Urinary bladder (tissue), 4 donors: ENCODE measurements around the gene UBE2E2. TPM values are rescaled to one million over a fixed set of nuclear protein-coding genes. Genes with fewer than 3 reads are reported as not detected.

Source experiments
- DNase-seq: peaks from one replicate; pipeline ENCODE4 v3.0.0-alpha.2; 2015; ENCODE audit errors: extremely low spot score
- H3K27ac ChIP-seq: one replicate; pipeline ENCODE4 v1.5.1; 2013; ENCODE audit warnings: low read depth, mild to moderate bottlenecking, moderate library complexity
- H3K36me3 ChIP-seq: one replicate; pipeline ENCODE4 v1.6.1; 2013; ENCODE audit warnings: mild to moderate bottlenecking, moderate library complexity; ENCODE audit not compliant: insufficient read depth
- H3K4me1 ChIP-seq: one replicate; pipeline ENCODE4 v1.6.1; 2013; ENCODE audit warnings: mild to moderate bottlenecking, moderate library complexity; ENCODE audit not compliant: insufficient read depth
- H3K4me3 ChIP-seq: one replicate; pipeline ENCODE4 v1.5.1; 2013; ENCODE audit warnings: low read depth, low read length
- WGBS: extraction: QIAGEN DNeasy Blood & Tissue Kit; methylation state at CpG from one replicate; pipeline ENCODE4 v1.1.7; 2013; 5-methylcytosine and 5-hydroxymethylcytosine counted together
- polyA plus RNA-seq: library from polyadenylated mRNA; stranded (reverse); fragments of 200-250 nt; gene quantifications from one replicate; pipeline ENCODE4 v1.2.3, GENCODE V29; 2013
- total RNA-seq: library from RNA; depleted of rRNA; stranded (reverse); fragments of >200 nt; gene quantifications from one replicate; pipeline ENCODE4 v1.2.3, GENCODE V29; 2014
- donor health status: healthy with polysubstance abuse.
- donor health status: healthy.

The UBE2E2 gene
- total and polyA plus RNA-seq, 2 donors, result 36.3 to 120 TPM

DNA sequence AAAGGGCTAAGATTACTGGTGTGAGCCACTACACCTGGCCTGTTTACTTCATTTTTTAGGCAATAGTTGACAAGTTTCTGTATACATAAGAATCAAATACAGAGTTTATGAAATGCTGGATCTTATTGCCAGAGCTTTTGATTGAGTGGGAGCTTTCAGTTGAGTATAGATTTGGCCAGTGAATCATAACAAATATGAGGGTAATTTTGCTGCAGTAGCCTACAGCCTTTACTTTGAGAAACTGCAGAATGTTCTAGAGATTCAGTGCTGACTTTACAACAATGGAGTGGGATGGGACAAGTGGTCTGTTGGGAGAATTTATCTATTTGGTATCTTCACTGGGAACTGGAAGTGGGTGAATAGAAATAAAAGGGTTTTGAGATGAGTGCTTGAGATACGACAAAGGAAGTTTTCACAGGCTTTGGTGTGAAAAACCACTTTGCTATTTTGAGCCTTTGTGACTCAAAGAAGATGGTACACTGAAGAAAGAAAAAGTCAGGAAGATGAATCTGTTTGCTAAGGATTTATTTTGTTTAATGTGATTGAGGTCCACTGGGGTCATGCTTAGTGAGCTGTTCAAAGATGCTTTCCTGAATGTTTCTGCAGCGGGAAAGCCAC, 227.8 kb downstream of the UBE2E2 start:
- Histone ChIP-seq H3K4me3 (no peak overlapping the region), H3K36me3 (no peaks in the 10 kb centered on the region), H3K4me1 (no peaks in the 10 kb centered on the region), H3K27ac (no peak overlapping the region)
- DNase-seq, result no peak
- WGBS, result 87% methylated on average over 2 of the region's 2 CpGs

DNA sequence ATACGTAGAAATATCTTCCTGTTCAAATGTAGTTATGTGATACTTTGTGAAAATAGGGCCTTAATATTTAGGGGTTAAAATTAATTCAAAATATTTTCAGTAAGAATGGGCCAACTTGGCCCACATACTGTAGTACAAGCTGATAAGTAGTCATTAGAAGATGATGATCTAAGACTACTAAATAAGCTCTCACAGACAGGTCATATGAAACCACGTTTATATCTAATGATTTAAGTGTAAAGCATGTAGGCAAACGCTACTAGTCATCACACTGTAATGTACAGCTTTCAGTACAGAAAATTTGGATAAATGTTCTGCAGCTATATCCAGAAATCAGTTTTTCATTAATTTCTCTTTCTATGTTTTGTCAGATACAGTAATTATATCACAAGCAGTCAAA, 228.6 kb downstream of the UBE2E2 start:
- no peaks in the 10 kb centered on the region for H3K36me3 ChIP-seq
- 69% methylated on average over 3 of the region's 3 CpGs for WGBS
- no peak overlapping the region for H3K27ac ChIP-seq
- DNase-seq, result no peak
- H3K4me3 ChIP-seq, result no peak overlapping the region
- H3K4me1 ChIP-seq, result no peaks in the 10 kb centered on the region

DNA sequence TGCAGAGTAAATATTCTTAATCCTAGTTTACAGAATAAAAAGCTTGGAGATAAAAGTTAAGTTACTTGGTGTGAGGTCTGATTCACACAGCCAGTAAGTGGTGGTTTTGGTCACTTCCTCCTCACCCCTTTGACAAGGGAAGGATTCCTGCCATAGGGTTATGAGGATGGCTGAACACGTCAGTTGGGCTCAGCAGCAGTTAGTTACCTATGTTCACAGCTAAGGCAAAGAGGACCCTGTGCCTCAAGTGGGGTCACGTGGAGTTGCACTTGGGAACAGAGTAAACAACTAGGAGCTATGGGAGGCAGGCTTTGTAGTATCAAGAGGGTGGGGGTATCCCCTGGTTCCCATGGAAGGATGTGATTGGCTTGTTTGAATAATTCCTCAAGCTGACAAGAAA, 232.2 kb downstream of the UBE2E2 start:
- Histone ChIP-seq H3K27ac (no peak overlapping the region), H3K36me3 (no peaks in the 10 kb centered on the region), H3K4me1 (no peaks in the 10 kb centered on the region), H3K4me3 (no peak overlapping the region)
- no peak for DNase-seq
- WGBS, result 77% methylated on average over 2 of the region's 2 CpGs

DNA sequence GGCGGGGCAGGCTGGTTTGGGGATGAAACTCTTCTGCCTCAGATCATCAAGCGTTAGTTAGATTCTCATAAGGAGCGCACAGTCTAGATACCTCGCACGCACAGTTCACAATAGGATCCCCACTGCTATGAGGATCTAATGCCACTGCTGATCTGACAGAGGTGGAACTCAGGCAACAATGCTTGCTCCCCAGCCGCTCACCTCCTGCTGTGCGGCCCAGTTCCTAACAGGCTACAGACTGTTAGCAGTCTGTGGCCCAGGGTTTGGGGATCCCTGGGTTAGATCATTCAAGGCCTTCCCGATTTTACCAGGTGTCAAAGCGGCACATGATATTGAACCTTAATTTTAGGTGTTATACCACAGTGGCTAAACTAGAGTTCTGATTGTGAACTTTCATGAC, 232.8 kb downstream of the UBE2E2 start:
- whole genome bisulfite sequencing, result 98% methylated on average over 9 of the region's 9 CpGs
- H3K4me3 ChIP-seq, result no peak overlapping the region
- no peaks in the 10 kb centered on the region for H3K36me3 ChIP-seq
- no peaks in the 10 kb centered on the region for H3K4me1 ChIP-seq
- no peak for DNase-seq
- H3K27ac ChIP-seq, result no peak overlapping the region

DNA sequence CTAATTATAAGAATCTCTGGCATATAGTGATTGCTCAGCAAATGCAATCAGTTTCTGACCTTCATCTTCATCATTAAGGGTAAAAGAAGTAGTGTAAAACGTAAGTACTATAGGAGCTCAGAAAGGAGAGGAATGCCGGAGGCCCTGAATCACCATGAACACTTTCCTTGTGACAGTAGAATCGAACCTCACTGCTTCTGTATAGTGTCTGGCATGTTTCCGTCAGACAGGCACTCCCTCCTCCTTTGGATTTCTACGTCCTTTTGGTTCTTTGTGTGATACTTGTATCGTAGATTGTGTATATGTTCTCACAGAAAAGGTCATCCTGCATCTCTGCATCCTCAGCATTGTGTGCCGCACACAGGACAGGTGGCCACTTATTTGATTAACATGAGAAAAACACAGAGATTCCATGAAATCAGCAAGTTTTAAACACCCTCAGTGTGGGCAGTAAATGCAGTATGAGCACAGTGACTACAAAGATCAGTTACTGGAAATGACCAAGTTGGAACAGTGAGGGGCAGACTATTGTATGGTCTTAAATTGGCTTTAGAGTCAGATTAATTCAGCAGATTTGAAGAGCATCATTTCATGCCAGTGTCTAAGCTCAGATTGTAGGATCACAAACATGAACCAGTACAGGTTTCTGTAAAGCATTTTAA, 234.5 kb downstream of the UBE2E2 start:
- no peak for DNase-seq
- 96% methylated on average over 7 of the region's 7 CpGs for WGBS
- no peaks in the 10 kb centered on the region for H3K4me1 ChIP-seq

DNA sequence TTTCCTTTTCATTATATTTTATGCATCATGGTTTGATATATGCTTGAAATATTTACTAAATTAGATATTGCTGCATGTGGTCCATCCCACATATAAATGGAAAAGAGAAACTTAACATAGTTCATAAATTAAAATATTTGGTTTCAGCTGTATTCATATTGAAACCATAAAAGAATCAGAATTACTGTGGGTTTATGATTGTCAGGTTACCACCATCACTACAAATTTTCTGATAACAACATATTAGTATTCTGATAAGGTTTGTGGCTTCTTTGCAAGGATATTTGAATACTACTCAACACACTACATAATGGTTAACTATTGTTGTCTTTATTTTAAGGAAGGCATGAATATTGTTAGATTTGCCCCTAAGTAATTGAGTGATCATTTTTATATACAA, 235.5 kb downstream of the UBE2E2 start:
- H3K27ac ChIP-seq, result no peak overlapping the region
- no peak for DNase-seq
- no peak overlapping the region for H3K4me3 ChIP-seq
- no peaks in the 10 kb centered on the region for H3K36me3 ChIP-seq
- no peaks in the 10 kb centered on the region for H3K4me1 ChIP-seq

More for the DNA sequence above, 234.5 kb downstream of the UBE2E2 start:
- no peak overlapping the region for H3K4me3 ChIP-seq
- H3K36me3 ChIP-seq, result no peaks in the 10 kb centered on the region
- no peak overlapping the region for H3K27ac ChIP-seq

DNA sequence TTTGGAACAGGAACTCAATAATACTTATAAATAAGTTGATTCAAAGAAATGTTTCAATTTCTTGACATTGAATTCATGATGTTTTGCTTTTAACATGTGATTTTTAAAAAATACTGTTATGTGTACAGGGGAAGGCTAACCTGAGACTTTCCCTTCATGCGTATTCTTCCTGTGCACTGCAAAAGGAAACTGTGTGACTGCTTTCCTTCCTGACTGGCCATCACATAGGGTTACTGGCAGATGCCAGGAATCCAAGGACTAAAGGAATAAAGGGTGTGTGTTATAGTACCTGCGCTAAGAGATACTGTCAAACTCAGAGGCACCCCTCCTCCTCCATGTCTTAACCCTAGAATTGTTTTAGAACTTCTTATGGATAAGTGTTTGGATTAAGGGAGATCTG, 236.0 kb downstream of the UBE2E2 start:
- Histone ChIP-seq H3K36me3 (no peaks in the 10 kb centered on the region), H3K4me3 (no peak overlapping the region), H3K4me1 (no peaks in the 10 kb centered on the region), H3K27ac (no peak overlapping the region)
- WGBS, result 92% methylated on average over 2 of the region's 2 CpGs
- DNase-seq, result no peak

DNA sequence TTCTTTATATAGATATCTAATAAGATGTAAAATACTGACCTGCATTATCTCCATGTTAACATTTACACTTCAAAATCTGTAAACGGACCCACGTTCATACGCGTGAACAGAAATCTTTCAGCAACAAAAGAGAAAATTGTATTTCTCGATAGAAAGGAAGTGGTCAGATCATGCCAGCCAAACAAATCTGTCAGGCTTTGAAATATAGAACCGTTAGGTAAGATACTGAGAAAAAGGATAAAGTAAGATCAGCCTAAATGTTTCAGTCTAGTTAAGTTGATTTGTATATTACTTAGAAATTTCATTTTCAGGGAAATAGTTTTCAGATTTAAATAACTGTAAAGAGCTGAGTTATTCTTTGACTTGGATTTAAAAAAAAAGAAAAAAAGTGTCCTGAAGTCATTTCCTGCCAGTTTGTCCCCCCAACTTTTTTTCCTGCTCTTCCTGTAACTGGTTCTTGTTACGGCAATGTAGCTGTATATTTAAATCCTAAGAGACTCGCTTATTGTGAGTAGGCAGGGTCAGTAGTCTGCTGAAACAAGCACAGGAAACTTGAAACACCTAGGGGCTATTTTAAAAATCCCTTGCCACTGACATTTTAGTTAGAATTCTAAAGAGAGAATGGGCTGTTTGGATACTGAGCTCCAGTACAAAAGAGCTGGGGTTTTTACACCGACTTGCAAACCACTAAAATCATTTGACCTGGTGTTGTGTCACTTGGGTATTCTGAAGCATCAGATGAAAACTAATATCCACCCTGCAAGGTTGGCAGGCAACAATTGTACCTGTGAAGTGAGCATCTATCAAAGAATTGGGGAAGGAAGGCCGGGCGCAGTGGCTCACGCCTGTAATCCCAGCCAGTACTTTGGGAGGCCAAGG, 237.5 kb downstream of the UBE2E2 start:
- no peak for DNase-seq
- Histone ChIP-seq H3K27ac (no peak overlapping the region), H3K4me3 (no peak overlapping the region), H3K36me3 (no peaks in the 10 kb centered on the region), H3K4me1 (no peaks in the 10 kb centered on the region)
- WGBS, result 84% methylated on average over 12 of the region's 12 CpGs

DNA sequence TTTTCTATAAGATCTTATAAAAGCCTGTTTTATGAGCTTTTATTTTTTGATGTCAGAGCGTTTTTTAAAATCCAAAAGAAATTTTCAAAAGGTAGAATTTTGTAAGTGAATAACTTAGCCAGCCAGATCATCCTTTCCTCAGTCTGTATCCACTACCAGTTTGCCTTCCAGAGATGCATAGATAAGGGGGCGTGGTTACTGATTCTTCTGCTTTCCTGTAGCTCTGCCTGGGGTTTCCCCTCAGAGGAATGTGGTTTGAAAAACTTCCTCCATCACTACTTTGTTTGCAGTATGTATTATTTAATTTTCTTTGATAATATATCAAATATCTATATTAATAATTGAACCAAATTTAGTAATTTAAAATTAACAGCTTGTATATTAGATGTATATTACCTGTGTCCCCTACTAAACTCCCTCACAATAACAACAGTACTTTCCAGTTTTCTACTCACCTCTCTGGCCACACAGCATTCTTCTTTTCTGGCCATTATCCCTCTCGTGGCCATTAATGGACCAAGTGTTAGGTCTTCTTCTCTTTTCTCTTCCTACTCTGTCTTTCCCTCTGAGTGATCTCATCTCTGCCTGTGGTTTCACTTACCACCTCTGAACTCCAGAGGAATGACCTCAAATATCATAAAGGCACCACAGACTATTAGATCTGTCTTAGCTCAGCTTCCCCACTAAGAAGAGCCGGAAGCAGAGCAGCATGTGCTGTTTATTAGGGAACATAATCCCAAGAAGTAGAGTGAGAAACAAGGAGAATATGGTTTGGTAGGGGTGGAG, 239.7 kb downstream of the UBE2E2 start:
- Histone ChIP-seq H3K4me3 (no peak overlapping the region), H3K27ac (no peak overlapping the region), H3K4me1 (no peaks in the 10 kb centered on the region), H3K36me3 (no peaks in the 10 kb centered on the region)
- WGBS, result 73% methylated on average over 4 of the region's 4 CpGs
- no peak for DNase-seq

DNA sequence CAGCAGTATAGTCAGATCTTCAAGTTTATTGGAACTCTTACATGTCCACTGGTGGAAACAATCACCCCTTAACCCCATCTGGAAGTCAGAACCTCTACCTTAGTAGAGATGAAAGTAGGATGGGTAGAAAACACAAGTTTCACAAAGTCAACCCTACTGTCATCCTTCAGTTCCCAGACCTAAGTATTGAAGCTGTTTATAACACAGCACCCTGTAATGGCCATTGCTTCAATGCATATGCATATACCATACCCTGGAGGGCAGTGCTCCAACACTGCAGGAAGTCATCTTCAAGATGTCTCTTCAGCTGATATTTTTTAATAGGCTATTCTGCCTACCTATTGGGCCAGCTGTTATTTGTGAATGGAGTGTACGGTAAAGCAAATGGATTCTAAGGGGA, 241.3 kb downstream of the UBE2E2 start:
- H3K4me3 ChIP-seq, result no peak overlapping the region
- no peaks in the 10 kb centered on the region for H3K4me1 ChIP-seq
- DNase-seq, result no peak
- H3K27ac ChIP-seq, result no peak overlapping the region
- no peaks in the 10 kb centered on the region for H3K36me3 ChIP-seq
- WGBS, result 99% methylated on average over 1 of the region's 1 CpG

DNA sequence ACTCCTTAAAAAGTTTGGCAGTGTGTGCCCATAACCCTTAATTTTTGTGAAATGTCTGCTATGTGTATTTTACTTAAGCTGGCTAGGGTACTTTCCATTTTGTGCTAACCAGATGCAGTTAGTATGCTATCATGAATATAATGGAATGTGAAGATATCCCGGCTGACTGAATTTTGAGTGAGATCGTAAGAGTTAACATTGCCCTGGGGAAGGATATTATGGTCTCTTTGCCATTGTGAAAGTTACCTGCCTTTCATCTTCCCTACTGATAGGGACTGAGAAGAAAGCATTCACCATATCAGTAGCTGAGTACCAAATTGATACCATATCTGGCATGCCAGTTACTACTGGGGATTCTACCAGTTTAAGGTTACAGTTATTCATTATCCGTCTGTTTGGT, 243.2 kb downstream of the UBE2E2 start:
- Histone ChIP-seq H3K36me3 (no peaks in the 10 kb centered on the region), H3K27ac (no peak overlapping the region), H3K4me3 (no peak overlapping the region), H3K4me1 (no peaks in the 10 kb centered on the region)
- 95% methylated on average over 3 of the region's 3 CpGs for WGBS
- no peak for DNase-seq

DNA sequence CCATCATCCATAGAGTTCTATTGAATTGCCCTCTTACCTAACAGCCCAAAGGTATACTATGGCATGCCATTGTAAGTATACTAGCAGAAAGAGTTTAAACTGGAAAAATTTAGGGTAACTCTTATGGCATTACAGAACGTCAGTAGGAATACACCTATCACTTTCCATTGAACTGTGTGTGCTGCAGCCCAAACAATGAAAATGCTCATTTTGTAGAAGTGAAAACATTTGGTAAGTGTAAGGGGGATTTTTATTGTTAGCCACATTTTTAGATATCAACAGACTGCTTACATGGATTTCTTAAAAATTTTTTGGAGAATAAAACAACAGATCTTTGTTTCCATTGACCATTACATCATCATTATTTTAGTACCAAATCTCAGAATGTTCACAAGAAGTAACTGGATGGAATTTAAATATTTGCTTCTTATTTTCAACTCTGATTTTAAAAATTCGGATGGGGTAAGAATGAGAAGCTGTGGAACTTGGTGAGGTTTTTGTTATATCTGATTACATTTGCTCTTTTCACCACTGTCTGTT, 245.9 kb downstream of the UBE2E2 start:
- no peaks in the 10 kb centered on the region for H3K36me3 ChIP-seq
- DNase-seq, result no peak
- no peak overlapping the region for H3K27ac ChIP-seq
- H3K4me3 ChIP-seq, result no peak overlapping the region
- no peaks in the 10 kb centered on the region for H3K4me1 ChIP-seq
- 82% methylated on average over 2 of the region's 2 CpGs for WGBS

DNA sequence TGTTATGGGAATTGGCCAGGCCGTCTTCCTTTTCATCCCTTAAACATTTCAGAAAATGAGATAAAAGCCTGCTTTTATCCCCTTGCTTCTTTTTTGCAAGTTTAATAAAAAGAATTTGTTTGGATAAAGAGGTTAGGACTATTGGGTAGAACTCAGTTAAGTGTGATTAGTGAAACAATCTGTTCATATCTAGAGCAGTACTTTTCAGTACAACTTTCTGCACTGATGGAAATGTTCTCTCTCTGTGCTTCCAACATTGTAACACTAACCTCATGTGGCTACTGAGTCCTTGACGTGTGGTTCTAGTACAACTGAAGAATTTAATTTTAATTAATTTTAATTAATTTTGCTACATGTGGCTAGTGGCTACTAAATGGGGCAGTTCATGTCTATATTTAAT, 246.9 kb downstream of the UBE2E2 start:
- no peak for DNase-seq
- H3K4me1 ChIP-seq, result no peaks in the 10 kb centered on the region
- no peak overlapping the region for H3K4me3 ChIP-seq
- no peak overlapping the region for H3K27ac ChIP-seq
- WGBS, result 64% methylated on average over 2 of the region's 2 CpGs
- H3K36me3 ChIP-seq, result no peaks in the 10 kb centered on the region
